ENCODE measurements around the gene ARHGAP15.

The ARHGAP15 gene

GRCh38 chr2:143452817-143453451 lies 323.7 kb downstream of the ARHGAP15 start:
- TF ChIP-seq CTCF (IDR thresholded peaks at IDR 0.05; ENCODE audit: insufficient read depth, low read depth, low read length, missing control alignments): no peak
- no peak for DNase-seq (ENCODE audit: low read depth)
- H3K4me3 ChIP-seq (ENCODE audit: low read depth, low read length): no peak overlapping the region

- DNase-seq (ENCODE audit: low read depth): no peak
- no peak for TF ChIP-seq CTCF (IDR thresholded peaks at IDR 0.05; ENCODE audit: insufficient read depth, low read depth, low read length, missing control alignments)
- no peak overlapping the region for H3K4me3 ChIP-seq (ENCODE audit: low read depth, low read length)
Measured at GRCh38 chr2:143453981-143454511, 324.8 kb downstream of the ARHGAP15 start.

- no peak overlapping the region for H3K4me3 ChIP-seq (ENCODE audit: low read depth, low read length)
- DNase-seq (ENCODE audit: low read depth): no peak
- TF ChIP-seq CTCF (IDR thresholded peaks at IDR 0.05; ENCODE audit: insufficient read depth, low read depth, low read length, missing control alignments): no peak
Measured at GRCh38 chr2:143455317-143455716, 326.1 kb downstream of the ARHGAP15 start.

GRCh38 chr2:143458258-143459190 lies 329.3 kb downstream of the ARHGAP15 start:
- TF ChIP-seq CTCF (IDR thresholded peaks at IDR 0.05; ENCODE audit: insufficient read depth, low read depth, low read length, missing control alignments): no peak
- no peak overlapping the region for H3K4me3 ChIP-seq (ENCODE audit: low read depth, low read length)
- DNase-seq (ENCODE audit: low read depth): no peak

- no peak for DNase-seq (ENCODE audit: low read depth)
- H3K4me3 ChIP-seq (ENCODE audit: low read depth, low read length): no peak overlapping the region
- TF ChIP-seq CTCF (IDR thresholded peaks at IDR 0.05; ENCODE audit: insufficient read depth, low read depth, low read length, missing control alignments): no peak
Measured at GRCh38 chr2:143460382-143460781, 331.2 kb downstream of the ARHGAP15 start.

- no peak for TF ChIP-seq CTCF (IDR thresholded peaks at IDR 0.05; ENCODE audit: insufficient read depth, low read depth, low read length, missing control alignments)
- H3K4me3 ChIP-seq (ENCODE audit: low read depth, low read length): no peak overlapping the region
- DNase-seq (ENCODE audit: low read depth): peak; percentile 40
Measured at GRCh38 chr2:143463719-143464118, 334.5 kb downstream of the ARHGAP15 start.
